HG02970 (cell line): ENCODE results near the gene SHC3.

ENCODE experiments used
- ATAC-seq: cut with Tn5 transposase; IDR thresholded peaks from one replicate; pipeline ENCODE4 v1.9.1; 2021; ENCODE audit warnings: mild to moderate bottlenecking, moderate library complexity, moderate number of reproducible peaks; ENCODE audit not compliant: unreplicated experiment, low FRiP score

SHC3 gene

DNA sequence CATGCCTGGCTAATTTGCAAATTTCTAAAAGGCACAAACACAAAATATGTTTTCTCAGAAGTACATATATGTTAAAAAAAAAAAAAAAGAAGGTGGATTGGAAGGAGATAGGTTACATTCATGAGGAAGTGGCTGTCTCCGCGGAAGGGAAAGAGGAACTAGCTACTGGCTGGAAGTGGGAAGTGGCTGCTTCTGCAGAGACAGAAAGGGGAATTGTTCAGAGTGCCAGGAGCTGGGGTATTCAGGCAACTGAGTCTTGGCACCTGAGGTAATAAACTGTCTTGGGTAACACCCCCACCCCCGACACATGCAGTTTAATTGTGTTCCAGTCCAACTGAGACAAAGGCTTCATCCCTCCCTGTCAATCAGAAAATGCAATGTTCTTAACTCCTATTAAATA is 141.7 kb downstream of the SHC3 start:
- ATAC-seq, result no peak

- no peak for ATAC-seq
Observed at GRCh38 chr9:89036383-89036782, 142.2 kb downstream of the SHC3 start.

GRCh38 chr9:89032661-89033060 is 146.0 kb downstream of the SHC3 start:
- no peak for ATAC-seq

DNA sequence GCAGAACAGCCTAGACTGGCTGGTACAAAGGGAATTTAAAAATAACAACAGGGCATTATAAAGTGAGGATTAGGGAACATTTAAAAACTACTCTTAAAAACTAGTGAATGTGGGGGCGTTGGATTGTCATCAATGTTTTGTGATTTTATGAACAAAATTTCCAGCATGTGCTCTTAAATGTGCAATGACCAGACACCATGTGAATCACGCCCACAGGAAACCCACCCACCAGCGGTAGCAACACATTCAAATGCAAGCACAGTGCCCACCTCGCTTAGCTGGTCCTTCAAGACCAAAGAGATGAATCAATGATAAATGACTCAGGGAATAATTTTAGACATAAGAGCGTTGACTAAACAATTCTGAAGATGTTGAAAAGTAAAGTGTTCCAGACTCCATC is 146.4 kb downstream of the SHC3 start:
- ATAC-seq, result no peak

- no peak for ATAC-seq
Observed at GRCh38 chr9:89029788-89030187, 148.8 kb downstream of the SHC3 start.

DNA sequence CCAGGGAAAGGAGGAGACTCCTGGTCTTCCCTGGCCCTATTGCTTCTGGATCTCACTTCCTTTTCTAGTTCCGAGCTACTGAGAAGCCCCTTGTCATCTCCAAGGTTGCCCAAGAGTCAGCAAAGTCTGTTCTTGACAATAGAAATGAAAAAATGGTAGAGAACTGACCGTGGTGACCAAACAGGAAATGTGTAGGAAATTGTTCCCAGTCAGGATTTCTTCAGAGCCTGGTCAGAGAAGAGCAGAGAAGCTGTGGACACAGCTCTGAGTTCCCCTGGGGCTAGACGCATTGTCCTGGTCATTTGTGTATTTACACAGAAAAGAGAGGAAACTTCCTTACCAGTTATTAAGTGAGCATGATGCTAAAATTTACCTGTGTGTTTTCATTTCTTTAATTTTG is 151.7 kb downstream of the SHC3 start:
- ATAC-seq, result no peak

- ATAC-seq, result no peak
Observed at GRCh38 chr9:89025553-89025952, 153.1 kb downstream of the SHC3 start.

GRCh38 chr9:89024727-89025126 is 153.9 kb downstream of the SHC3 start:
- ATAC-seq, result no peak

DNA sequence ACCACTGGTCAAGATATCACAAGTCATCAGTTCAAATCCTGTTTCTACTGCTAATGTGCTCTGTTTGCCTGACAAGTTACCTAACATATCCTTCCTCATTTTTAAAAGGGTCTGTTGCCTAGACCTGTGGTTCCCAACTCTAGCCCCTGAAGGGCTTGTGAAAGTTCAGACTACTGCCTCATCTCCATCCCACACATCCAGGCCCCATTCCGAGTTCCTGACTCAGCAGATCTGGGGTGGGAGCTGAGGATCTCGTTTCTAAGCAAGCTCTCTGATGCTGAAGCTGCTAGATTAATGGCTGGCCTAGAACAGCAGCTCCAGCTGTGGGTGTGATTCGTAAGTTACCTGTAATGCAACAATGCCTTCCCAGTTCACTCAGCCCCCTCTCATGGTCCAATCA is 154.9 kb downstream of the SHC3 start:
- no peak for ATAC-seq

GRCh38 chr9:89022902-89023301 is 155.7 kb downstream of the SHC3 start:
- no peak for ATAC-seq

GRCh38 chr9:89022001-89022759 is 156.4 kb downstream of the SHC3 start:
- no peak for ATAC-seq

DNA sequence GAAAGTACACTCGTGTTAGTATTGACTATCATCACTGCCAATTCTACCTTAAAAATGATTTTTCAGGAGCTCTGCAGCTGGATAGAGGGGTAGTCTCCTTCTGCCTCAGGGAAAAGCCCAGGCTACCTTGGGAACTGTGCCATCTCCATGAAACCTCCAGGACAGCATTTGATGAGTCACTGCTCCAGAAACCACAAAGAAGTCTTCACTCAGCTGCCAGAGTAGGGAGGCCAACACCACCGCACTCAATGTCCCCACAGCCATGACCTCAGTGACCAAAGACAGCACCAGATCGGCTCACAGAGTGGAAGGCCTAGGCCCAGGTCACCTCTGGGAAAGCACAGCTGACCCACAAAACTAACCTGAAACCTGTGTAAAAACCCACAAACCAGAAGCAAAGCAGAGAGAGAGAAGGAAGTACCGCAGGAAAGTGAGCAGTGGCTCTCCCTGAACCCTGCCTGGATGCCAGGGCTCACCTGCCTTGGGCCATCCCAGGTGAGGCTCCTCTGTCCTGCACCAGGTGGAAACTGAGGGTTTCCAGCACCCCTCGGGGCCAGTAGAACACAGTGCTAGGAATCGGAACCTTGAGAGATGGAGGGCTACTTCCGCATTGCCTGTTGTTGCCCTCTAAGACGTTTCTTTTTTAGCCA is 157.3 kb downstream of the SHC3 start:
- ATAC-seq, result no peak

DNA sequence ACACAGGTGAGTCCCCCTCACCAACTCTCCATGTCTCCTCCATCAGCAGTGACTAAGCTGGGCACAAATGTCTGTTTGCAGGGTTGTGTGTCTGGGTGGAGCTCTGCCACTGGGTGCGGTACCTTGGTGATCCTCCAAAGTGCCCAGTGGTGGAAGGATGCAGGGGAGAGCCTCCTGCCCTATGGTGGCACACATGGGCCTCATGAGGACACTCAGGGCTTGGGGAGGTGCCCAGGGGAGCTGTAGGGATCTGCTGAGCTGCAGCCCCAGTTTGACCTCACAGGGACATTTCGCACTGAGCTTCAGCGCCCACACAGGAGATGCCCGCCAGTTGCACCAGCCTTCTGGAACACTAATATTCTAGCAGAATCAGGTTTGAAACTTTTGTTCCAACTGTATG is 157.9 kb downstream of the SHC3 start:
- no peak for ATAC-seq

- ATAC-seq, result no peak
Observed at GRCh38 chr9:89015336-89015735, 163.3 kb downstream of the SHC3 start.

GRCh38 chr9:89014153-89014552 is 164.5 kb downstream of the SHC3 start:
- ATAC-seq, result no peak

DNA sequence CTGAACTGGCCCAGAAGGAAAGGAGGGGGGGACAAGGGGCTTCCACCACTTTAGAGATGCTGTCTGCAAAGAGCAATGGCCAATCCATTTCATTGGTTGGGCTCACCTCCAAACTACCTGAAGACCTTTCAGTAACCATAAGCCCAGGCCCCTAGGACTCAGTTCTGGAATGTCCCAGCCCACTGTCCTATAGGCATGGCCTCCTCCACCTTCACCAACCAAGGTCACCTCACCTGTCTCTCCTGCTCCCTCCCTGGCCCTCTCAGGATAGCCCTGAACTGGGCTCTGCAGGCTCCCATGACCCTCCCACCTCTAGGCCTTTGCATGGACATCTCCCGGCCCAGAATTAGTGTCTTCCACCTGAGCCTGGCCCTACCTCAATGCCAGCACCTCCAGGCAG is 165.0 kb downstream of the SHC3 start:
- no peak for ATAC-seq

DNA sequence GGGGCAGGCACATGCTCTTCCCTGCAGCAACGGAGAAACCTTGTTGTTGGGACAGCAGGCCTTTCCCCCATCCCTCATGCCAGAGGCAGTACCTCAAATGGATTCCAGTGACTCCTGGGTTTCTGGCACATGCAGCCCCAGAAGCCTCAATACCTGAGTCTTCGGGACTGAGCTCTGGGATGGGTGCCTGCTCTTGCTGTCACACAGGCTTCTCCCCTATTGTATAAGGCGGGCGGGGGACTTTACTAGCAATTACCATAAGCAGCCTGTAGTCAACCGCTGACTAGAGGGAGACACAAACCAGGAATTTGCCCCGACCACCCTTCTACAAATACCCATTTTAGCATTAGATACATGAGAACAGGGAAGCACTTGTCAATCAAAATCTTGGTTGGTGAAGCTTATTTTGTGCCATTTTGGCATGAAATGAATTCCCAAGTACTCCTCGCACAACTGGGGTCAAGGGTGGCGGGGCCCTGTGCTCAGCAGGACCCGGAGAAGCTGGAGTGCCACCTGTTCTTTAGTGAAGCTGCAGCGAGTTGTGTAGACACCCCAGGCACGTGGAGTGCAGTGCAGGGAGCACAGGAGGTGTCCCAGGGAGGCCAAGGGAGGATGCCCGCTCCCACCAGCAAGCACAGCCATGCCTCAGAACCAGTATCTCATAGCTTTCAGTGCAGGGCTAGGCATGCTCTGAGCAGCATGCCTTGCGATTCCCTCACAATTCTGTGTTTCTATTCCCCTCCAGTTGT is 166.2 kb downstream of the SHC3 start:
- no peak for ATAC-seq

GRCh38 chr9:89011683-89012082 is 166.9 kb downstream of the SHC3 start:
- ATAC-seq, result no peak

DNA sequence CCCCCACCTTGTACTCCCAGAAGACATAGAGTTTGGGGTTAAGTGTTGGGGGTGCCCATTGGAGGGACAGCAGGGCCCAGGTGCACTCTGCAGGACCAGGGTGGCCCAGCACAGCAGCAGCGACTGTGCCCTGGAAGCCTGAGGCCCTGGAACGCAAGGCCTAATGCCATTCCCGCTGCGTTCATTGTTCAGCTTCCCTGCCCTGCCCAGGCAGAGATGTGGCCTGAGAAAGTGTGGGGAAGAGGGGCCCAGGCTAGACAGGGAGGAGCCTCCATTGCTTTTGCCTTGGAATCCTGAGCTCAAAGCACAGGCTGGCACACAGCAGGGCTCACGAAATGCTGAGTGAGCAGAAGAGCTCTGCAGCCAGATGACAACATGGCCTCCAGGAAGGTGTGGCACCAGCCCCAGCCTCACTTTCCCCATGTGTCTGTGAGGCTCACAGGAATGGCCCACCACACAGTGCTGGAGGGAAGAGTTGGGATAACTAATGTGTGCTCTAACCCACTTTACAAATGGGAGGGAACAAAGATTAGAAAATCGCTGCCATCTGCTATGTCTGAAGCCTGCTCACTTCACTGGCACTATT is 168.0 kb downstream of the SHC3 start:
- ATAC-seq, result no peak

- no peak for ATAC-seq
Observed at GRCh38 chr9:89010056-89010455, 168.6 kb downstream of the SHC3 start.

DNA sequence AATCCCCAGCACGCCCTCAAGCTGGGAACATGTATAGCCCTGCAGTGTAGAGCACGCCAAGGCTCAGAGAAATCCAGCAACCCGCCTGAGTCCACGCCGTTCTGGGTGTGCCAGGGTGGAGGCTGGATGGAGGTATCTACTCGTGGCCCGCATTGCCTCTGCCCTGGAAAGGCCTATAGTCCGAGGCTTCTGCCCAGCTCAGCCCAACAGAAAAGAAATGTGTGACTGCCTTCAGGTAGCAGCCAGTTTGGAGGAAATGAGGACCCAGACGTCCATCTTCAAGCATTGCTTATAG is 169.1 kb downstream of the SHC3 start:
- no peak for ATAC-seq
